Activated CD4-positive, alpha-beta T cell treated with anti-CD3 and anti-CD28 coated beads, Interleukin-10, Interleukin-2, amounts not matched to agents 100 ng/mL and 50 ng/mL, durations not matched to agents 16 hours and 8 hours (primary cell): ENCODE data around the gene CEMP1.

Experiments
- DNase-seq: peaks from one replicate; pipeline ENCODE4 v3.0.0-alpha.2; 2020

Gene CEMP1

DNA sequence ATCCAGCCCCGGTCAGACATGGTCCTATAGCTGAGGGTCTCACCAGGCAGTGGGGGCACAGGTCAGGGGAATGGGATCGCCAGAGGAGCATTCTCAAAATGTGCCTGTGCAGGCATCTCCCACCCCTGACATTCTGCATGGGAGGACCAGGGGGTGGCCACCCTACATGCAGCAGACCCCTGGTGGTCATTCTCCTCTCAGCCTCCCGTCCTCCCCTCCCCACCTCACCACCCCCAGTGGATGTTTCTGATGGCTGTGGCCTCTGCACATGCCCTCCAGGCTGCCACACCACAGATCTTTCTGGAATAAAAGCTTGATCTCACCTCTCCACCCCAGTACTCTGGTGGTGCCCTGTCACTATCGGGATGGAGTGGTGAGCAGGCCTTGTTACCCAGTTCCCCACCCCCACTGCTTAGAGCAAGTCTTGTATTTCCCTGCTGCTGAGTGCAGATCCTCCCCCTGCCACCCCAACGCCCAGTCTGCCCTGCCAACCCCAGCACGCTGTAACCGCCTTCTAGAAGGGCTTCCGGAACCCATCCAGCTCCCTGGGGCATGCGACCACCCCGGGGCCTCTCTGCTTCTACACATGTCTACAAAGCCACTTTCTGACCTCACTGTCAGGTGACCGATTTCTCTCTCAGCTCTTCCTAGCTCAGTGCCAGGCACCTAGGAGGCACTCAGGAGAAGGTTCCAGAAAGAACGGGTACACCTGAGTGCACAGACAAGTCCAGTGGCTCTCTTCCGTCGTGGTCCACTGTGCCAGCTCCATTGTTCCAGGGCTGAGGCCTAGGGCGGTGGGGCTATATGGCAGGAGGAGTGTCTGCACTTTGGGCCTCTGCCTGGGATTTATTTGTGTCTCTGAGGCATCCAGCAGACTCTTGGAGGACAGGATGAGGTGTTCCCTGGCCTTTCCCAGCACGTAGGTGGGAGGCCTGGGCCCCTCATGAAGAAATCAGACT, 47.0 kb downstream of the CEMP1 start:
- no peak for DNase-seq

GRCh38 chr16:2482708-2483534, 48.3 kb downstream of the CEMP1 start:
- no peak for DNase-seq

DNA sequence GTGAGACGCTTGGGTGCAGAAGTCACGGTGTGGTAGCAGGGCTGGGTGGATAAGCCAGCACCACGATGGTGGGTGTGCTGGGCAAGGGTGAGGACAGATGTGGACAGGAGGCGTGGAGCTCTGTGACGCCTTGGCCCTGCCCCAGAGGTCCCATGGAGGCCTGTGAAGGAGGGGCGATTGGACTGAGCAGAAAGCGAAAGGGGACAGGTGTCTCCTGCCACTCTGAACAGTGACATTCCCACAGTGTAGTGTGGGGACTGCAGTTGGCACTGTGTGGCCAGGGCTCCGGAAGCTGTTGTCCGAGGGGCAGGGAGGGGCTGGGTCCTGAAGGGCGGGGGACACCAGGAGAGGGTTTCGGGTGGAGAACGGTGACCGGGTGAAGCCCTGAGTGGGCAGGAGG, 49.0 kb downstream of the CEMP1 start:
- no peak for DNase-seq

DNA sequence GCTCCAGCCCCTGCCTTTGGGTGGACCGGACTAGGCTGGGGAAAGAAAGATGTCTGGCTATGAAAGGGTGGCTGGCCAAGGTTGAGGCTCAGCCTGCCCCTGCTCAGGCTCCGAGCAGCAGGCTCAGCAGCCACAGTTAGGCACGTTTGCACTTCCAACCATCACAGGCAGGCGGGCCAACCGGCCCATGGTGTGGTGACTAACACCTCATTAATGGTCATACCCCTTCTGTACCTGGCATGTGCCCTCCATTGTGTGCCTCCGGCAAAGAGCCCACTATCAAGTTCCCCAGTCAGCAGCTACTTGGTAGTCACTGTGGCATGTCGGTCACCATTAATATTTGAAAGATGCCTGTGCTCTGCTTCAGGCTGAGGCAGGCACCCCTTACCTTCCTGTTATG, 49.5 kb downstream of the CEMP1 start:
- DNase-seq = no peak

GRCh38 chr16:2480948-2481347, 50.3 kb downstream of the CEMP1 start:
- no peak for DNase-seq
